AG09319 (cell line): ENCODE measurements around the gene HS3ST3B1.

Experiments
- DNase-seq: peaks from one replicate; pipeline ENCODE4 v3.0.0-alpha.2; 2010; ENCODE audit warnings: low read depth; ENCODE audit errors: extremely low read depth
- CTCF ChIP-seq: IDR thresholded peaks from 2 replicates; pipeline ENCODE4 v1.5.1; 2011; ENCODE audit warnings: low read depth, mild to moderate bottlenecking, inconsistent platforms, low read length, moderate library complexity

Gene HS3ST3B1

GRCh38 chr17:14395255-14395654 lies 94.4 kb downstream of the HS3ST3B1 start:
- no peak for DNase-seq

GRCh38 chr17:14396547-14396946 lies 95.7 kb downstream of the HS3ST3B1 start:
- DNase-seq, result no peak
- no peak for TF ChIP-seq CTCF

More at GRCh38 chr17:14395255-14395654, 94.4 kb downstream of the HS3ST3B1 start:
- no peak for TF ChIP-seq CTCF

- TF ChIP-seq CTCF, result no peak
- DNase-seq, result no peak
Observed at GRCh38 chr17:14398766-14399165, 97.9 kb downstream of the HS3ST3B1 start.
